Islet precursor cell (in vitro differentiated cells): ENCODE data around the gene RHOT1.
"Not testable (repeated sequence)": the region's sequence is repeated elsewhere in the genome, so short reads cannot be mapped to it uniquely, and the experiment has no call there.

Source experiments
- DNase-seq: peaks from one replicate; pipeline ENCODE4 v3.0.0-alpha.2; 2018

RHOT1 gene

GRCh38 chr17:32124985-32125847, 17.1 kb upstream of the RHOT1 start:
- DNase-seq, result no peak

GRCh38 chr17:32125848-32126153, 16.5 kb upstream of the RHOT1 start:
- DNase-seq, result no peak

- DNase-seq, result no peak
Measured at GRCh38 chr17:32126325-32126724, 16.0 kb upstream of the RHOT1 start.

- no peak for DNase-seq
Measured at GRCh38 chr17:32126746-32127145, 15.6 kb upstream of the RHOT1 start.

- peak; percentile 81 for DNase-seq
Measured at GRCh38 chr17:32127158-32127897, 15.0 kb upstream of the RHOT1 start.

- not testable (repeated sequence) for DNase-seq
Measured at GRCh38 chr17:32128470-32128869, 13.8 kb upstream of the RHOT1 start.

- not testable (repeated sequence) for DNase-seq
Measured at GRCh38 chr17:32135497-32136117, 6.7 kb upstream of the RHOT1 start.

GRCh38 chr17:32136856-32137255, 5.4 kb upstream of the RHOT1 start:
- no peak for DNase-seq

- DNase-seq, result not testable (repeated sequence)
Measured at GRCh38 chr17:32139504-32139903, 2.8 kb upstream of the RHOT1 start.

- DNase-seq, result no peak
Measured at GRCh38 chr17:32141258-32141657, 1.0 kb upstream of the RHOT1 start.

GRCh38 chr17:32141679-32142037, 644 bp upstream of the RHOT1 start:
- no peak for DNase-seq

- DNase-seq, result peak; percentile 93
Measured at GRCh38 chr17:32142857-32143526, 690 bp downstream of the RHOT1 start.

GRCh38 chr17:32143527-32143870, 1.2 kb downstream of the RHOT1 start:
- no peak for DNase-seq

- DNase-seq, result not testable (repeated sequence)
Measured at GRCh38 chr17:32144442-32144841, 2.1 kb downstream of the RHOT1 start.

GRCh38 chr17:32148351-32148750, 6.0 kb downstream of the RHOT1 start:
- no peak for DNase-seq

GRCh38 chr17:32150358-32150757, 8.1 kb downstream of the RHOT1 start:
- no peak for DNase-seq

- no peak for DNase-seq
Measured at GRCh38 chr17:32152130-32152529, 9.8 kb downstream of the RHOT1 start.

GRCh38 chr17:32155896-32156295, 13.6 kb downstream of the RHOT1 start:
- DNase-seq, result no peak

GRCh38 chr17:32156656-32157055, 14.4 kb downstream of the RHOT1 start:
- DNase-seq, result no peak

GRCh38 chr17:32157225-32157624, 14.9 kb downstream of the RHOT1 start:
- no peak for DNase-seq

- no peak for DNase-seq
Measured at GRCh38 chr17:32158870-32159585, 16.7 kb downstream of the RHOT1 start.

GRCh38 chr17:32159586-32160438, 17.5 kb downstream of the RHOT1 start:
- no peak for DNase-seq
